ENCODE data around the gene STOML1. TPM values are rescaled to one million over a fixed set of nuclear protein-coding genes. Genes with fewer than 3 reads are reported as not detected.
"Not testable (repeated sequence)": the region's sequence is repeated elsewhere in the genome, so short reads cannot be mapped to it uniquely, and the experiment has no call there.

Gene STOML1
- polyA plus RNA-seq, 1 donor (not counting 4 experiments of a cell fraction or from before 2014, with no cell fraction given): 7.0 TPM

- Histone ChIP-seq H3K9me1 (ENCODE audit: control insufficient read depth, extremely low read depth, insufficient read depth, low read length) (no peaks in the 10 kb centered on the region), H3K27ac (ENCODE audit: control insufficient read depth, insufficient read depth, low read length) (no peak overlapping the region), H3K36me3 (ENCODE audit: control insufficient read depth in 2 of 2, extremely low read depth in 1 of 2, insufficient read depth in 2 of 2, low read length in 2 of 2) (peaks cover 0 to 3% of the 10 kb centered on the region in 2 experiments), H3K4me2 (ENCODE audit: control insufficient read depth, extremely low read depth, insufficient read depth, low read depth, low read length) (no peak overlapping the region), H3K4me1 (ENCODE audit: control insufficient read depth, extremely low read depth, insufficient read depth, low read length) (peaks cover 30% of the 10 kb centered on the region), H3K27me3 (ENCODE audit: control insufficient read depth, extremely low read depth, insufficient read depth, low read length) (no peaks in the 10 kb centered on the region), H3K9me3 (ENCODE audit: control insufficient read depth, low read depth, low read length) (no peaks in the 10 kb centered on the region), H3K79me2 (ENCODE audit: control insufficient read depth, insufficient read depth, low read length) (no peaks in the 10 kb centered on the region), H2AFZ (ENCODE audit: control insufficient read depth, low read length) (no peak overlapping the region), H3K4me3 (ENCODE audit: control insufficient read depth in 2 of 3, extremely low read depth in 1 of 3, insufficient read depth in 2 of 3, low read depth in 1 of 3, low read length in 3 of 3) (no peak overlapping the region), H3K9ac (ENCODE audit: control insufficient read depth, extremely low read depth, insufficient read depth, low read length) (no peak overlapping the region), H4K20me1 (ENCODE audit: control insufficient read depth, extremely low read depth, insufficient read depth, low read length) (no peaks in the 10 kb centered on the region)
- DNase-seq (ENCODE audit: low read depth, low spot score): no peak
- FAIRE-seq: no peak
- dilution Hi-C loops (cut with MboI; ENCODE audit: extremely low pct_ligation_motif_present, low sequenced_read_pairs): no loop called here
- TF ChIP-seq CTCF (optimal IDR thresholded peaks at IDR 0.05 in 1 of 3, IDR thresholded peaks at IDR 0.05 in 1 of 3, conservative IDR thresholded peaks at IDR 0.05 in 1 of 3; ENCODE audit: extremely low read depth in 1 of 3, insufficient read depth in 2 of 3, low read length in 3 of 3) (no peak), EZH2 (IDR thresholded peaks at IDR 0.05; ENCODE audit: low read length) (no peak)
These were observed 13.2 kb downstream of the STOML1 start for GRCh38 chr15:73978896-73979295.

DNA sequence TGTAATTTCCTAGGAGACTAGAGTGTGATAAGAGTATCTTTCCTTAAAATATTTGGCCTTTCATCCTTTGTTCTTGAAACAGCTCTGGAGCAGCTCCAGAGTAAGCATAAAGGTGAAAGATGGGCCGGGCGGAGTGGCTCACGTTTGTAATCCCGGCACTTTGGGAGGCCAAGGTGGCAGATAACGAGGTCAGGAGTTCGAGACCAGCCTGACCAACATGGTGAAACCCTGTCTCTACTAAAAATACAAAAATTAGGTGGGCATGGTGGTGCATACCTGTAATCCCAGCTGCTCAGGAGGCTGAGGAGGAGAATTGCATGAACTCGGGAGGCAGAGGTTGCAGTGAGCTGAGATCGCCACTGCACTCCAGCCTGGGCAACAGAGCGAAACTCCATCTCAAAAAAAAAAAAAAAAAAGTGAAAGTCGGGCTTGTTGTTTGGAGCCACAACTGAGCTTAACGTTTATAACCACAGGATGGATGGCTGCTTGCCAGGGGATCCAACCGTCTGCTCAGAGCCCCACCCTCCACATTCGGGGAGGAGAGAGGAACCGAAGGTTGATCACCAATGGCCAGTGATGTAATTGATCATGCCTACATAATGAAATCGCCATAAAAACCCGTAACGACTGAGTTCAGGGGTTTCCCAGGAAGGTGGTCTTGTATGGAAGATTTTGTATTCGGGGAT is 16.5 kb downstream of the STOML1 start:
- H3K9me3 ChIP-seq (ENCODE audit: control insufficient read depth, low read depth, low read length); H3K79me2 ChIP-seq (ENCODE audit: control insufficient read depth, insufficient read depth, low read length); H3K9me1 ChIP-seq (ENCODE audit: control insufficient read depth, extremely low read depth, insufficient read depth, low read length); H3K27me3 ChIP-seq (ENCODE audit: control insufficient read depth, extremely low read depth, insufficient read depth, low read length); H3K9ac ChIP-seq (ENCODE audit: control insufficient read depth, extremely low read depth, insufficient read depth, low read length); H3K4me3 ChIP-seq (ENCODE audit: control insufficient read depth in 2 of 3, extremely low read depth in 1 of 3, insufficient read depth in 2 of 3, low read depth in 1 of 3, low read length in 3 of 3); H3K27ac ChIP-seq (ENCODE audit: control insufficient read depth, insufficient read depth, low read length); DNase-seq (ENCODE audit: low read depth, low spot score); H2AFZ ChIP-seq (ENCODE audit: control insufficient read depth, low read length); FAIRE-seq; H3K36me3 ChIP-seq (ENCODE audit: control insufficient read depth in 2 of 2, extremely low read depth in 1 of 2, insufficient read depth in 2 of 2, low read length in 2 of 2); H4K20me1 ChIP-seq (ENCODE audit: control insufficient read depth, extremely low read depth, insufficient read depth, low read length); H3K4me1 ChIP-seq (ENCODE audit: control insufficient read depth, extremely low read depth, insufficient read depth, low read length); dilution Hi-C loops (cut with MboI; ENCODE audit: extremely low pct_ligation_motif_present, low sequenced_read_pairs); H3K4me2 ChIP-seq (ENCODE audit: control insufficient read depth, extremely low read depth, insufficient read depth, low read depth, low read length): not testable (repeated sequence)

DNA sequence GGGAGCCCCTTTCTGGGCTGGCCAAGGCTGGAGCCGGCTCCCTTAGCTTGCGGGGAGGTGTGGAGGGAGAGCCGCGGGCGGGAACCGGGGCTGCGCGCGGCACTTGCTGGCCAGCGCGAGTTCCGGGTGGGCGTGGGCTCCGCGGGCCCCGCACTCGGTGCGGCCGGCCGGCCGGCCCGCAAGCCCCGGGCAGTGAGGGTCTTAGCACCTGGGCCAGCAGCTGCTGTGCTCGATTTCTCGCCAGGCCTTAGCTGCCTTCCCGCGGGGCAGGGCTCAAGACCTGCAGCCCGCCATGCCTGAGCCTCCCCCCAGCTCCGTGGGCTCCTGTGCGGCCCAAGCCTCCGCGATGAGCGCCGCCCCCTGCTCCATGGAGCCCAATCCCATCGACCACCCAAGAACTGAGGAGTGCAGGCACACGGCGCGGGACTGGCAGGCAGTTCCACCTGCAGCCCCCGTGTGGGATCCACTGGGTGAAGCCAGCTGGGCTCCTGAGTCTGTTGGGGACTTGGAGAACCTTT is 18.4 kb downstream of the STOML1 start:
- H3K9me1 ChIP-seq (ENCODE audit: control insufficient read depth, extremely low read depth, insufficient read depth, low read length); H3K4me3 ChIP-seq (ENCODE audit: control insufficient read depth in 2 of 3, extremely low read depth in 1 of 3, insufficient read depth in 2 of 3, low read depth in 1 of 3, low read length in 3 of 3); H2AFZ ChIP-seq (ENCODE audit: control insufficient read depth, low read length); H3K79me2 ChIP-seq (ENCODE audit: control insufficient read depth, insufficient read depth, low read length); FAIRE-seq; H3K4me1 ChIP-seq (ENCODE audit: control insufficient read depth, extremely low read depth, insufficient read depth, low read length); H3K27ac ChIP-seq (ENCODE audit: control insufficient read depth, insufficient read depth, low read length); H4K20me1 ChIP-seq (ENCODE audit: control insufficient read depth, extremely low read depth, insufficient read depth, low read length); dilution Hi-C loops (cut with MboI; ENCODE audit: extremely low pct_ligation_motif_present, low sequenced_read_pairs); H3K9ac ChIP-seq (ENCODE audit: control insufficient read depth, extremely low read depth, insufficient read depth, low read length); H3K9me3 ChIP-seq (ENCODE audit: control insufficient read depth, low read depth, low read length); DNase-seq (ENCODE audit: low read depth, low spot score); H3K27me3 ChIP-seq (ENCODE audit: control insufficient read depth, extremely low read depth, insufficient read depth, low read length); H3K36me3 ChIP-seq (ENCODE audit: control insufficient read depth in 2 of 2, extremely low read depth in 1 of 2, insufficient read depth in 2 of 2, low read length in 2 of 2); H3K4me2 ChIP-seq (ENCODE audit: control insufficient read depth, extremely low read depth, insufficient read depth, low read depth, low read length): not testable (repeated sequence)
